Liver (tissue), 9 donors: ENCODE data around the gene KLK2. TPM values are rescaled to one million over a fixed set of nuclear protein-coding genes. Genes with fewer than 3 reads are reported as not detected.

Experiments
- DNase-seq: peaks from one replicate; pipeline ENCODE4 v3.0.0-alpha.2; 2017; ENCODE audit warnings: low spot score
- H3K27ac ChIP-seq, 2 donors: one replicate each; pipeline ENCODE4 v1.7.0; 2013; ENCODE audit warnings: inconsistent platforms in 2 of 2, low read length in 2 of 2, control low read depth in 1 of 2, low read depth in 1 of 2, mild to moderate bottlenecking in 1 of 2
- H3K27me3 ChIP-seq, 4 donors: one replicate each; pipeline versions ENCODE4 v1.6.1 to v1.7.0; 2013; ENCODE audit warnings: low read length in 3 of 4, inconsistent platforms in 1 of 4, mild to moderate bottlenecking in 1 of 4, moderate library complexity in 1 of 4; ENCODE audit not compliant: control insufficient read depth in 4 of 4, insufficient read depth in 4 of 4
- H3K36me3 ChIP-seq, 4 donors: one replicate each; pipeline versions ENCODE4 v1.6.1 to v1.7.0; 2013; ENCODE audit warnings: low read length in 3 of 4, mild to moderate bottlenecking in 3 of 4, low read depth in 1 of 4, moderate library complexity in 1 of 4; ENCODE audit not compliant: control insufficient read depth in 4 of 4, insufficient read depth in 3 of 4
- H3K4me1 ChIP-seq, 4 donors: one replicate each; pipeline versions ENCODE4 v1.6.1 to v1.7.0; 2013; ENCODE audit warnings: low read length in 3 of 4, mild to moderate bottlenecking in 3 of 4, moderate library complexity in 1 of 4; ENCODE audit not compliant: control insufficient read depth in 4 of 4, insufficient read depth in 4 of 4
- H3K4me3 ChIP-seq, 3 donors: one replicate each; pipeline versions ENCODE4 v1.6.1 to v1.7.0; 2013; ENCODE audit warnings: low read length in 3 of 3, control low read depth in 1 of 3, low read depth in 1 of 3, mild to moderate bottlenecking in 1 of 3
- H3K9ac ChIP-seq, 2 donors: one replicate each; pipeline ENCODE4 v1.7.0; 2013; ENCODE audit warnings: low read length in 2 of 2, mild to moderate bottlenecking in 2 of 2, moderate library complexity in 2 of 2, control low read depth in 1 of 2, low read depth in 1 of 2
- H3K9me3 ChIP-seq, 4 donors: one replicate each; pipeline versions ENCODE4 v1.6.1 to v1.7.0; 2013; ENCODE audit warnings: low read length in 3 of 4; ENCODE audit not compliant: control insufficient read depth in 4 of 4
- GABPA ChIP-seq, 2 donors: IDR thresholded peaks in 1 of 2; conservative IDR thresholded peaks in 1 of 2; 2 replicates each; pipeline ENCODE4 v1.6.1; 2016; ENCODE audit warnings: antibody characterized with exemption in 2 of 2, mild to moderate bottlenecking in 1 of 2, moderate library complexity in 1 of 2
- HNF4A ChIP-seq, 2 donors: conservative IDR thresholded peaks; 2 replicates each; pipeline ENCODE4 v1.6.1; 2016; ENCODE audit warnings: antibody characterized with exemption in 2 of 2, mild to moderate bottlenecking in 2 of 2
- NR2F2 ChIP-seq: IDR thresholded peaks from 2 replicates; pipeline ENCODE4 v1.6.1; 2016; ENCODE audit warnings: antibody characterized with exemption
- RXRA ChIP-seq, 2 donors: IDR thresholded peaks; 2 replicates each; pipeline ENCODE4 v1.6.1; 2017 to 2018; ENCODE audit warnings: antibody characterized with exemption in 2 of 2, mild to moderate bottlenecking in 1 of 2
- SP1 ChIP-seq: IDR thresholded peaks from 2 replicates; pipeline ENCODE4 v1.6.1; 2018; ENCODE audit warnings: antibody characterized with exemption, mild to moderate bottlenecking
- WGBS: extraction: QIAGEN DNeasy Blood & Tissue Kit; methylation state at CpG from one replicate; pipeline ENCODE4 v1.1.7; 2013; 5-methylcytosine and 5-hydroxymethylcytosine counted together
- polyA plus RNA-seq, 2 donors: library from polyadenylated mRNA; stranded (reverse) in 1 of 2; unstranded in 1 of 2; fragments of 200-250 nt in 1 of 2; fragments of >200 nt in 1 of 2; fragmentation: Nextera tagmentation in 1 of 2; extraction: Ambion mirVana in 1 of 2; gene quantifications; one replicate each; pipeline versions ENCODE4 v1.2.1 to v1.2.3, GENCODE V29; 2013 to 2015
- total RNA-seq, 2 donors: library from RNA; depleted of rRNA; stranded (reverse); fragments of >200 nt; gene quantifications; one replicate each; pipeline ENCODE4 v1.2.3, GENCODE V29; 2014
- TF ChIP-seq, protein P1 (sequence below): IDR thresholded peaks from 2 replicates; pipeline ENCODE4 v1.6.1; 2016; ENCODE audit warnings: antibody characterized with exemption, mild to moderate bottlenecking
- TF ChIP-seq, protein P2 (sequence below): IDR thresholded peaks from 2 replicates; pipeline ENCODE4 v1.6.1; 2016; ENCODE audit warnings: antibody characterized with exemption
- TF ChIP-seq, protein P3 (sequence below): fragments of 150-350 bp; IDR thresholded peaks from 2 replicates; pipeline ENCODE4 v1.5.1; 2017; ENCODE audit warnings: improper control_type of control experiment, low read depth, low read length; ENCODE audit not compliant: missing input control
- donor health status: healthy.
- donor health status: healthy.
- donor health status: healthy.
- donor health status: healthy.
- donor health status: healthy.

Gene KLK2
- total and polyA plus RNA-seq, 4 donors: not detected

DNA sequence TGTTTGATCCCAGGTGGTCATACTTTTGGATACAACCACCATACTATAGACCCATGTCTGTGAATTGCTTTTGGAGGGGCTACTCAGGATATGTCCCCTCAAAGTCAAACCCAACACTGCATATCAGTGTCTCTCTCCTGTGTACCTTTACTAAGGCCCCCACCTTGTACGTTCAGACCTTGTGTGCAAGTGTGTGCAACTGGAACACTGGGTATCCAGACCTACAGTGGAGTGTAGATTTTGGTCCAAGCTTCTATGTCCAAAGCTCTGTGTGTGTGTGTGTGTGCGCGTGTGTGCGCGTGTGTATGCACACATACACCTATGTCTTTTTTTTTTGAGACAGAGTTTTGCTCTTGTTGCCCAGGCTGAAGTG, 18.0 kb downstream of the KLK2 start:
- TF ChIP-seq, protein P1, sequence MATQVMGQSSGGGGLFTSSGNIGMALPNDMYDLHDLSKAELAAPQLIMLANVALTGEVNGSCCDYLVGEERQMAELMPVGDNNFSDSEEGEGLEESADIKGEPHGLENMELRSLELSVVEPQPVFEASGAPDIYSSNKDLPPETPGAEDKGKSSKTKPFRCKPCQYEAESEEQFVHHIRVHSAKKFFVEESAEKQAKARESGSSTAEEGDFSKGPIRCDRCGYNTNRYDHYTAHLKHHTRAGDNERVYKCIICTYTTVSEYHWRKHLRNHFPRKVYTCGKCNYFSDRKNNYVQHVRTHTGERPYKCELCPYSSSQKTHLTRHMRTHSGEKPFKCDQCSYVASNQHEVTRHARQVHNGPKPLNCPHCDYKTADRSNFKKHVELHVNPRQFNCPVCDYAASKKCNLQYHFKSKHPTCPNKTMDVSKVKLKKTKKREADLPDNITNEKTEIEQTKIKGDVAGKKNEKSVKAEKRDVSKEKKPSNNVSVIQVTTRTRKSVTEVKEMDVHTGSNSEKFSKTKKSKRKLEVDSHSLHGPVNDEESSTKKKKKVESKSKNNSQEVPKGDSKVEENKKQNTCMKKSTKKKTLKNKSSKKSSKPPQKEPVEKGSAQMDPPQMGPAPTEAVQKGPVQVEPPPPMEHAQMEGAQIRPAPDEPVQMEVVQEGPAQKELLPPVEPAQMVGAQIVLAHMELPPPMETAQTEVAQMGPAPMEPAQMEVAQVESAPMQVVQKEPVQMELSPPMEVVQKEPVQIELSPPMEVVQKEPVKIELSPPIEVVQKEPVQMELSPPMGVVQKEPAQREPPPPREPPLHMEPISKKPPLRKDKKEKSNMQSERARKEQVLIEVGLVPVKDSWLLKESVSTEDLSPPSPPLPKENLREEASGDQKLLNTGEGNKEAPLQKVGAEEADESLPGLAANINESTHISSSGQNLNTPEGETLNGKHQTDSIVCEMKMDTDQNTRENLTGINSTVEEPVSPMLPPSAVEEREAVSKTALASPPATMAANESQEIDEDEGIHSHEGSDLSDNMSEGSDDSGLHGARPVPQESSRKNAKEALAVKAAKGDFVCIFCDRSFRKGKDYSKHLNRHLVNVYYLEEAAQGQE: no peak
- TF ChIP-seq, protein P2, sequence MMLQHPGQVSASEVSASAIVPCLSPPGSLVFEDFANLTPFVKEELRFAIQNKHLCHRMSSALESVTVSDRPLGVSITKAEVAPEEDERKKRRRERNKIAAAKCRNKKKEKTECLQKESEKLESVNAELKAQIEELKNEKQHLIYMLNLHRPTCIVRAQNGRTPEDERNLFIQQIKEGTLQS: no peak
- no peak for TF ChIP-seq GABPA (IDR thresholded peaks at IDR 0.05 in 1 of 2, conservative IDR thresholded peaks at IDR 0.05 in 1 of 2)
- TF ChIP-seq HNF4A (conservative IDR thresholded peaks at IDR 0.05): no peak
- TF ChIP-seq, protein P3, sequence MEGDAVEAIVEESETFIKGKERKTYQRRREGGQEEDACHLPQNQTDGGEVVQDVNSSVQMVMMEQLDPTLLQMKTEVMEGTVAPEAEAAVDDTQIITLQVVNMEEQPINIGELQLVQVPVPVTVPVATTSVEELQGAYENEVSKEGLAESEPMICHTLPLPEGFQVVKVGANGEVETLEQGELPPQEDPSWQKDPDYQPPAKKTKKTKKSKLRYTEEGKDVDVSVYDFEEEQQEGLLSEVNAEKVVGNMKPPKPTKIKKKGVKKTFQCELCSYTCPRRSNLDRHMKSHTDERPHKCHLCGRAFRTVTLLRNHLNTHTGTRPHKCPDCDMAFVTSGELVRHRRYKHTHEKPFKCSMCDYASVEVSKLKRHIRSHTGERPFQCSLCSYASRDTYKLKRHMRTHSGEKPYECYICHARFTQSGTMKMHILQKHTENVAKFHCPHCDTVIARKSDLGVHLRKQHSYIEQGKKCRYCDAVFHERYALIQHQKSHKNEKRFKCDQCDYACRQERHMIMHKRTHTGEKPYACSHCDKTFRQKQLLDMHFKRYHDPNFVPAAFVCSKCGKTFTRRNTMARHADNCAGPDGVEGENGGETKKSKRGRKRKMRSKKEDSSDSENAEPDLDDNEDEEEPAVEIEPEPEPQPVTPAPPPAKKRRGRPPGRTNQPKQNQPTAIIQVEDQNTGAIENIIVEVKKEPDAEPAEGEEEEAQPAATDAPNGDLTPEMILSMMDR: no peak
- TF ChIP-seq NR2F2: no peak
- 83% methylated on average over 5 of the region's 5 CpGs for WGBS
- no peak for DNase-seq
- Histone ChIP-seq H3K4me3 (no peak overlapping the region), H3K27me3 (peaks cover 0 to 2% (median 0%) of the 10 kb centered on the region in 4 donors), H3K9me3 (no peaks in the 10 kb centered on the region), H3K36me3 (no peaks in the 10 kb centered on the region), H3K27ac (no peak overlapping the region), H3K4me1 (no peaks in the 10 kb centered on the region), H3K9ac (no peak overlapping the region)

DNA sequence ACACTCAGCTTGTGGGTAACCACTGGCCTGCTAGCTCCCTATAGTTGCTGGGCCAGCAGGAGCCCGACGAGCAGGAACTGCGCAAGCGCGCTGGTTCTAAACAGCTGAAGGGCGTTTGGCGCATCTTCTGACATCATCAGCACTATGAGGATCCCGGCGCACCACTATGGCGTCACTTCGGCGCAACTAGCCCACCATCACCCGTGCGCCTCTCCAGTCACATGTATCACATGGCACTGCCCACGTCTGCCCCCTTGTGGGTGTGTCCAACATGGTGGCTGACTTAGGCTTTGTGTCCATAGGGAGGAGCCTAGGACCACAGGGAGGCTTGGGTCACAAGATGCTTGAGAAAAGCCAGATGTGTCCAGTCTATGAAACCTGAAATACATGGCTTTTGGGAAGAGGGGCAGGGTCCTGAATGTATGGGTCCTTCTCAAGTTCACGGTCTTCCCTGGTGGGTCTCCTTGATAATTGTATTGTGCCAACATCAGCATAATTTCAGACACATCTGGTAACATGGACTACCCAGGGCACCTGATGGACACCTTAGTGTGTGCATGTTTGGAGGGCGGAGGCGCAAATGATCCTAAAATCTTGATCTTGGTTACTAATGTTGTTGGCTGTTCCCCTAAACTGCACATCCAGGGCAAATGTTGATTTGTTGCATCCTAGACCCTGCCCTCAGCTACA, 20.0 kb downstream of the KLK2 start:
- no peak for DNase-seq
- TF ChIP-seq HNF4A (conservative IDR thresholded peaks at IDR 0.05) (no peak), RXRA (IDR thresholded peaks at IDR 0.05) (no peak), SP1 (no peak)
- TF ChIP-seq, protein P2: no peak

More for the DNA sequence above, 20.0 kb downstream of the KLK2 start:
- Histone ChIP-seq H3K9ac (no peak overlapping the region), H3K4me3 (no peak overlapping the region), H3K27me3 (peaks cover 0 to 2% (median 0%) of the 10 kb centered on the region in 4 donors), H3K9me3 (no peaks in the 10 kb centered on the region), H3K27ac (no peak overlapping the region), H3K36me3 (no peaks in the 10 kb centered on the region), H3K4me1 (no peaks in the 10 kb centered on the region)
- WGBS: 90% methylated on average over 18 of the region's 18 CpGs
